GM12875 (cell line): ENCODE data around the gene CLCN7.

Experiments used
- H3K4me3 ChIP-seq: one replicate; pipeline ENCODE4 v1.5.1; 2011; ENCODE audit warnings: low read depth, low read length, control low read depth
- CTCF ChIP-seq: IDR thresholded peaks from 2 replicates; pipeline ENCODE4 v1.5.1; 2011; ENCODE audit warnings: low read depth, mild to moderate bottlenecking, control low read depth, inconsistent platforms, low read length, moderate library complexity, borderline replicate concordance; ENCODE audit not compliant: insufficient read depth

Gene CLCN7

GRCh38 chr16:1514507-1514906 lies 39.7 kb upstream of the CLCN7 start:
- TF ChIP-seq CTCF: no peak
- no peak overlapping the region for H3K4me3 ChIP-seq

GRCh38 chr16:1512774-1513173 lies 37.9 kb upstream of the CLCN7 start:
- no peak for TF ChIP-seq CTCF
- H3K4me3 ChIP-seq: no peak overlapping the region

- no peak overlapping the region for H3K4me3 ChIP-seq
- TF ChIP-seq CTCF: no peak
Observed at GRCh38 chr16:1511662-1512569, 37.1 kb upstream of the CLCN7 start.

DNA sequence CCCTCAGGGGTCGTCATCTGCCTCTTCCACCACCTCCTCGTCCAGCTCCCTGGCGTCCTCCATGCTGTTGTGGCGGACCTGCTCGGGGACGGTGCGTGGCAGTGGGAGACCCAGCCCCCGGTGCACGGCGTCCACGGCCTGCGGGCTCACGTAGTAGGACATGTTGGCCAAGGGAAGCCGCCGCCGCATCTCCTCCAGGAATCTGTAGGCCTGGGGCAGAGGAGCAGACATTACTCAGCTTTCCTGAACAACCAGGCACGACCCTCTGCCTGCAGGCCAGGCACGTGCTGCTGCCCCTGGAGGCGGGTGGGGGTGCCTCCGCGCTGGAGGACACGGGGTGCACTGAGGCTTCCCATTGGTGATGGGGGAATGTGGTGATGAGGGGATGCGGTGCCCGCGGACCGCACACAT lies 36.1 kb upstream of the CLCN7 start:
- TF ChIP-seq CTCF: no peak
- no peak overlapping the region for H3K4me3 ChIP-seq

DNA sequence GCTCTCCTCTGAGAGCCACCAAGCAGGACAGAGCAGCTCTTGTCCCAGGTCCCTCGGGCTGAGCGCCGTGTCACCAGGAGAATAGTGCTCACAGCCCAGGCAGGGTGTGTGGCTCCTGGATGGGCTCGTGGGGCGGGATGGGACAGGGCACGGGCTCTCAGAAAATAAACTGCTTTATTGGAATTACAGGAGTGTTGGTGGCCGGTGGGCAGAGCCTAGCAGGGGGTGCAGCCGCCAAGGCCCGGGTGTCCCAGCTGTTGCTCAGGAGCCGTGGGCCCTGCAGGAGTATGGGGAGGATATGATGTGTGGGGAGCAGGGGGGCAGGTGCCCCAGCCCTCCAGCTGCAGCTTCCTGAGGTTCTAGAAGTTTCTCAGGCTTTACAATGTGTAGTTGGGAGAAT lies 35.4 kb upstream of the CLCN7 start:
- H3K4me3 ChIP-seq: no peak overlapping the region
- no peak for TF ChIP-seq CTCF

- TF ChIP-seq CTCF: no peak
- no peak overlapping the region for H3K4me3 ChIP-seq
Observed at GRCh38 chr16:1509307-1510221, 34.7 kb upstream of the CLCN7 start.
